ENCODE measurements around the gene GAS2L3.
"Not testable (repeated sequence)": the region's sequence is repeated elsewhere in the genome, so short reads cannot be mapped to it uniquely, and the experiment has no call there.

GAS2L3 gene

DNA sequence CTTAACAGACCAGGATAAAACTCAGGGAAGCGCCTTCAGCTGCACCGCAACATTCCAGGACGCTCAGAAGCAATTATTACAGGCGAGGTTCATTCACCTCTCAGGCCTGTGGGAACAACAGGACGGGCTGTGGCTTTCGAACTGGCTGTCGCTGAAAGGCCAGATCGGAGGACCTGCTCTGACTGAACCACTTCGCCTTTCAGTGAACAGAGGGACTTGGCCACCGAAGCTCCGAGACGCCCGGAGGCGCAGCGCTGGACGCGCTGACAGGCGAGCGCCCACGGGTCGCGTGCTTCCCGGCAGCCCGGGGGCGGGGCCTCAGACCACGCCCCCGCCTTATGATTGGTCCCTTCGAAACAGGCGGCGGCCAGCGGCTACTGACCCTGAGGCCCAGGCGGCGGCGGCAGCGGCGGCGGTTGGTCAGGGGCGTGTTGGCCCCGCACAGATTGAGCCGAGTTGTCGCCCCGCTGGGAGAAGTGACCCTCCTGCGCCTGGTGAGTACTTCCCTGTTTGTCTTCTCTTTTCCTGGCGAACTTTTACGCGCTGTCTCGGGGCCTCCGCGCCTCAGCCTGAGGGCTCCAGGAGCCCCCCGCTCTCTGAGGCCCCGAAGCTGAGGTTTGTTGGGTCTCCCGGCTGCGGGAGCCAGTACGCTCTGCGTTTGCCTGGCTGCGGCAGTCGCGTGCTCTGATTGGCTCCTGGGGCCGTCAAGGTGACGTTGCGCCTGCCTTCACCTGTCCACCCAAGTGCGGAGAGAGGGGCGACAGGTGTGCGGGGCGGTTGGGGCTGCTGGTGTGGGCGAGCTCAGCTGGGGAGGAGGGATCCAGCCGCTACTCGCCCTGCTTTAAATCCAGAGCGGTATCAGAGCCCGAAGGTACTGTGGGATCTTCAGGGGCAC, at the start of gene GAS2L3:
Gene GAS2L3 (plus strand): TSS at position 393 of the 895 bp plus-strand sequence. CDS start 21,221 bp downstream, outside the sequence.
- DNase-seq, result peak; percentile 64 to 91 (median 83)
- intact Hi-C loops (cut with DNase I), result no loop called here

- intact Hi-C loops (cut with DNase I), result no loop called here
- DNase-seq, result no peak
Measured at GRCh38 chr12:100528034-100528433, 45.5 kb upstream of the GAS2L3 start.

- DNase-seq, result peak in 2 of 42 donors; percentile 4 to 5
- intact Hi-C loops (cut with DNase I), result no loop called here
Measured at GRCh38 chr12:100528471-100529127, 44.9 kb upstream of the GAS2L3 start.

DNA sequence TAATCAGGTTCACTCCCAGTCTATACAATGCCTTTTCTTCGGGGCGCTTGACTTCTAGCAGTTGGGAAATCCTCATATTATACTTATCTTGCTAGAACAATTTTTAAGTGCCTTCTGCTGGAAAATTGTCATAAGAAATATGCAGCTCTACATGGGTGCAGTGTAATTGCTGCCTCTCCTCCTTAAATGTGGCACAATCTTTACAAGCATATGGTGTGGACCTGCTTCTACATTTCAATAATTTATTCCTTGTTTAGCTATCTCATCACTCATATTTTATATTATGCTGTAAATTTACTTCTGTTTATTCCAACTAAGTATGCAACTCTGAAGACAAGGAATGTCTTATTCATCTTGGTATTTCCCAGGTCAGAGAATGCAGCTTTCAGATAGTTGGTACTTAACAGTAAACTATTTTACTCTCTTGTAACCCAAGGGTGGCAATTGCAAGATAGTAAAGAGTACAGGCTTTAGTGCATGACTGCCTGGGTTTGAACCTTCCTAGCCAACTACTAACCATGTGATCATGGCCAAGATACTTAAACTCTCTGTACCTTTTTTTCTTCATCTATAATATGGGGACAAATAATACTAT, 43.6 kb upstream of the GAS2L3 start:
- intact Hi-C loops (cut with DNase I), result no loop called here
- no peak for DNase-seq

- DNase-seq, result no peak
- intact Hi-C loops (cut with DNase I), result no loop called here
Measured at GRCh38 chr12:100533376-100533775, 40.1 kb upstream of the GAS2L3 start.

- DNase-seq, result no peak
- intact Hi-C loops (cut with DNase I), result no loop called here
Measured at GRCh38 chr12:100534625-100535227, 38.8 kb upstream of the GAS2L3 start.

DNA sequence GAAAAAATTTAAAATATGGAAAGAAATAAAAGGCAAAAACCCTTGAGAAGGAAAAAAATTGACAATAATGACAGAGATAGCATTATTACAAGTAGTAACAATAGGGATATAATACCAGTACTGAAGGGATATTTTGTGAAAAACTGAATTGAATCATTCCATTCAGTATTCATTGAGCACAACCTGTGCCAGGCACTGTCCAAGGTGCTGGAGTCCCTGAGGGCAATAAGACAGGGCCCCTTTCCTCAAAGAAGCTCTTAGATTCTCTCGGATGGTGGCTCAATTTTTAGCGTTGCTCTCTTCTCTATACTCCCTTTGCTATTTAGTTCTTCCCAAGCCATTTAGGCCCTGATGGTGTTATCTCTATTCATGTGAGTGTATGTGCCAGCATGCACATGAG, 34.3 kb upstream of the GAS2L3 start:
- DNase-seq, result no peak

DNA sequence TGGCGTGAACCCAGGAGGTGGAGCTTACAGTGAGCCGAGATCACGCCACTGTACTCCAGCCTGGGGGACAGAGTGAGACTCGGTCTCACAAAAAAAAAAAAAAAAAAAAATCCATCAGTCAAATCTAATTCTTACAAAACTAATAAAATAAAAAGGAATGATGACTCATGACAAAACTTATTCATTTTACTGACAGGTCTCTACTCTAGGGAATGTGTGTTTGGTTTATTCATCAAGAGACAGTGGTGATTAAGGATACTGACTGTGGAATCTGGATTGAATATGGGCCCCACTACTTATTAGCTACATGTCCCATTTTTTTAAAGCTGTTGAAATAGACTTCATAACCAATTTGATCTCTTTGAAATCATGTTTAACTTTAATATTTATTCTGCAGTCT, 29.3 kb upstream of the GAS2L3 start:
- DNase-seq, result no peak
- intact Hi-C loops (cut with DNase I), result no loop called here

More for the DNA sequence above, 34.3 kb upstream of the GAS2L3 start:
- intact Hi-C loops (cut with DNase I), result no loop called here

DNA sequence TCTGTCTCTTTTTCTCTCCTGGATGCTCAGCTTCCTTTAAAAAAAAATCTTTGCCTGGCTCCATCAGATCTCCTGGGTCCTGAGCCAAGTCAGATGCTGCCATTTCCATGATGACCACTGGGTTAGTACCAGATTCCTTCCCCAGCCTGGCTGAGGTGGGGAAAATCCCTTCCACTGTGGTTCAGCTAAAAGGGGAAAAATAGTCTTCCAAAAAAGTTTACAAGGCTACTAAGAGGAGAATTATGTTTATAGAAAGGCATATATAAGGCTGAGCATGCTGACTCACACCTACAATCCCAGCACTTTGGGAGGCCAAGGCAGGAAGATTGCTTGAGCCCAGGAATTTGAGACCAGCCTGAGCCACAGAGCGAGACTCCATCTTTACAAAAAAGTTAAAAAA, 28.4 kb upstream of the GAS2L3 start:
- DNase-seq, result no peak
- intact Hi-C loops (cut with DNase I), result no loop called here

DNA sequence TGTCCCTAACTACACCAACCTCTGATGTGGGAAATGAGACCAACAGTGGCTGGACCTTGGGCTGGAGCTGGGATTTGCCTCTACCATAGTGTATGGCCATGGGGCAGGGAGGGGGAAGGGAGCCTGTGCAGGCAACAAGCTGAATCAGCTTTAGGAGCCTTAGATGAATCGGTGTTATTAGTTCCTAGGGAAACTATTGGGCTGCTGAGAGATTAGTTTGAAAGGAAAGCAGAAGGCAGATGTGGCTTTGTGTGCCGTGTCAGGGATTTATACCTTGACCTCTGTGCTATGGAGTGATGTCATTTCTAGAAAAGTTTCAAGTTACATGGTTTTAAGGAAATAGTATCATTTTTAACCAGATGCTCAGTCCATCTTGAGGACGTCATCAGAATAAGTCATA, 19.5 kb upstream of the GAS2L3 start:
- intact Hi-C loops (cut with DNase I), result loop anchor here (10.0 kb wide), 2 partner anchors 199 to 329 kb away; partner anchors contain the start of gene SLC17A8
- DNase-seq, result no peak

DNA sequence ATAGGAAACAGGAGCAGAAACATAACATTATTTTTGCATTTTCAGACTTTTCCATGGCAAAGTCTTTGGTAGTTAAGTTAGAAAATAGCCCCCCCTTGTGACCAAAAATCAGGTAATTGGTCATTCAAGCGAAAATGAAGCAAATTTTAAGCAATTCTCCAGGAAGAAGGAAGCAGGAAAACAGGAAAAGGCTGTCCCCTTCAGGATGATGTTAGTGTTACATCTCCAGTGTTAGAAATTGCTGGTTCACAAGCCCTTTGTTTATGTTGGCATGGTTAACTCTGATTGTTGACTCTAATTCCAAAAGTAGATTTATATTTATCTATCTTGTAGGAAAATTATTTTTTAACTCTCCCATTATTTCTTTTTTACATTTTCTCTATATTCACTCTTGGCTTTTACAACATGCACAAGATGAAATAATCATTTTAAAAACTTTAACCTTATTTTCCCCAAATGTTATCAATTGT, 18.8 kb upstream of the GAS2L3 start:
- intact Hi-C loops (cut with DNase I), result loop anchor here (10.0 kb wide), 2 partner anchors 200 to 330 kb away; partner anchors contain the start of gene SLC17A8
- peak in 14 of 42 donors; percentile 18 to 75 (median 48) for DNase-seq

- no peak for DNase-seq
Measured at GRCh38 chr12:100555722-100556121, 17.8 kb upstream of the GAS2L3 start.

GRCh38 chr12:100557357-100557756, 16.1 kb upstream of the GAS2L3 start:
- no peak for DNase-seq
- intact Hi-C loops (cut with DNase I), result loop anchor here (10.0 kb wide), 2 partner anchors 203 to 333 kb away; partner anchors contain the start of gene SLC17A8

More at GRCh38 chr12:100555722-100556121, 17.8 kb upstream of the GAS2L3 start:
- intact Hi-C loops (cut with DNase I), result loop anchor here (10.0 kb wide), 2 partner anchors 201 to 331 kb away; partner anchors contain the start of gene SLC17A8

- not testable (repeated sequence) for DNase-seq
- intact Hi-C loops (cut with DNase I), result loop anchor here (10.0 kb wide), 2 partner anchors 204 to 334 kb away; partner anchors contain the start of gene SLC17A8
Measured at GRCh38 chr12:100559261-100559660, 14.2 kb upstream of the GAS2L3 start.

DNA sequence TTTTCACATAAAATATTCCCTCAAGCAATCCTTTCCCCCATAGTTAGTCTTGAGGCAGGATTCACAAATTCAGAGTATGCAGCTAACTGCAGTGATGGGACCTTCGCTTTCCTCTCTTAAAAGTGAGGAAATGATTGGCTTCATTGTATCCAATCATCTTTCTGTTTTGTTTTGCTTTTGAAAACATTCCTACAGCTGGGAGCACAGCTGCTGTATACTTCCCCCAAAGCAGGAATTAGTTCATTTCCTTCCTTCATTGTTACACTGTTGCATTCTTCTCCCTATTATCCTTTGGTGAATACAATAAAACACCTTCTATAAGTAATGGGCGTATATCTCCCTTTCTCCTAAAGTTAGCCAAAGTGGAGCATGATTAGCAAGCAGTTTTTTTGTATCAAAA, 9.4 kb upstream of the GAS2L3 start:
- intact Hi-C loops (cut with DNase I), result no loop called here
- DNase-seq, result no peak

DNA sequence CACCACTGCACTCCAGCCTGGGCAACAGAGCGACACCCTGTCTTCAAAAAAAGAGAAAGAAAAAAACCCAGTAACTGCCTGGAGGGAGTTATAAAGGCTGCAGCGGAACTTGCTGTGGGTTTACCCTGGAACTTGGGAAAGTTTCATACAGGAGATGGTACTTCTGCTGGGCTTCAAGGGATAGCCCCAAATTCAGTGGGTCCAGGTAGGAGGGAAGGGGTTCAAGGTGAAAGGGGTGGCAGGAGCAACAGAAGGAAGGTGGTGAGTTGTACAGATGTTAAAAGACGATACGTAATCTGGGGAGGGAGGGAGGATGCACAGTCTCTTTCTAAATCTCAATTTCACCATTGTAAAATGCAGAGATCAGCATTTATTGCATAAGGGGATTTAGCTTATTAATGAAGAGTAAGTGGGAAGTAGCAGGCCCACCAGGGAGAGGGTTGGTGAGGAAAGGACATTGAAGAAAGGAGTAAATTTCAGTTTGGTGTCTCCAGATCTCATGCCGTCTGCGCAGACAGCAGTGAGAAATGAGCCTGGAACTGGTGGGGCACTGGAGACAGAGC, 8.5 kb upstream of the GAS2L3 start:
- no peak for DNase-seq
- intact Hi-C loops (cut with DNase I), result no loop called here

DNA sequence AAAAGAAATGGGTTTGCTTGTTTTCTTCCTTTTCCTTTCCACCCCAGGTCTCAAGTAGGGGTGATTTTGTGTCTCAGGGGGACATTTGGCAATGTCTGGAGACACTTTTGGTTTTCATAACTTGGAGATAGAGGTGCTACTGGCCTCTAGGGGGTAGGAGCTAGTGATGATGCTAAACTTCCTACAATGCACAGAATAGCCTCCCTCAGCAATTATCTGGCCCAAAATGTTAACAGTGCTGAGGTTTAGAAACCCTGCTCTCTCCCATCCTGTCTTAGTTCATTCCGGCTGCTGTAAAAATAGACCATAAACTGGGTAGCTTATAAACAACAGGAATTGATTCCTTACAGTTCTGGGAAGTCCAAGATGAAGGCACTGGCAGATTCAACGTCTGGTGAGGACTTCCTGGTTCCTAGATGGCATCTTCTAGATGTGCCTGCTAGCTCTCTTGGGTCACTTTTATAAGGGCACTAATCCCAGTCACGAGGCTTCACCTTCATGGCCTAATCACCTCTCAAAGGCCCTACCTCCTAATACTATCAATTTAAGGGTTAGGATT, 7.4 kb upstream of the GAS2L3 start:
- no peak for DNase-seq
- intact Hi-C loops (cut with DNase I), result no loop called here

GRCh38 chr12:100566887-100567637, 6.4 kb upstream of the GAS2L3 start:
- DNase-seq, result peak in 25 of 42 donors; percentile 10 to 63 (median 34)
- intact Hi-C loops (cut with DNase I), result no loop called here

All from head of caudate nucleus (tissue), 42 donors.